Brain microvascular endothelial cell (primary cell): ENCODE results near the gene LETM1.

Experiments
- DNase-seq: peaks from one replicate; pipeline ENCODE4 v3.0.0-alpha.2; 2020
- H3K27ac ChIP-seq: fragments of 250-450 bp; sonication (Bioruptor Pico); 2 replicates; pipeline ENCODE4 v1.5.1; 2020; ENCODE audit warnings: mild to moderate bottlenecking, moderate library complexity
- H3K27me3 ChIP-seq: fragments of 250-450 bp; sonication (Bioruptor Pico); replicated peaks from 2 replicates; pipeline ENCODE4 v1.5.1; 2020; ENCODE audit warnings: mild to moderate bottlenecking
- H3K36me3 ChIP-seq: fragments of 250-450 bp; sonication (Bioruptor Pico); replicated peaks from 2 replicates; pipeline ENCODE4 v1.5.1; 2020; ENCODE audit warnings: mild to moderate bottlenecking
- H3K4me3 ChIP-seq: 2 replicates; pipeline ENCODE4 v1.5.1; 2011; ENCODE audit warnings: low read depth, mild to moderate bottlenecking, control low read depth, low read length, moderate library complexity
- in situ Hi-C: cut with HindIII; loops from 2 replicates; pipeline ENCODE4 v1.10.0; 2017; ENCODE audit warnings: low sequenced_read_pairs, low pct_ligation_motif_present
- TF ChIP-seq, protein P1 (sequence below): IDR thresholded peaks from 2 replicates; pipeline ENCODE4 v1.5.1; 2011; ENCODE audit warnings: low read depth, mild to moderate bottlenecking, moderate library complexity, low read length, control low read depth, inconsistent platforms; ENCODE audit errors: missing control alignments

LETM1 gene

DNA sequence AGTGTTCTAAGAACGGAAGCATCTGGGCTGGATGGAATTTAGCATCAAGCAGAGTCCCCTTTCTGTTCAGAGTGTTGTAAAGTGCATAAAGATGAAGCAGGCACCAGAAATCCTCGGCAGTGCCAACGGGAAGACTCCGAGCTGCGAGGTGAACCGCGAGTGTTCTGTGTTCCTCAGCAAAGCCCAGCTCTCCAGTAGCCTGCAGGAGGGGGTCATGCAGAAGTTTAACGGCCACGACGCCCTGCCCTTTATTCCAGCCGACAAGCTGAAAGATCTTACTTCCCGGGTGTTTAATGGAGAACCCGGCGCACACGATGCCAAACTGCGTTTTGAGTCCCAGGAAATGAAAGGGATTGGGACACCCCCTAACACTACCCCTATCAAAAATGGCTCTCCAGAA lies 44.7 kb upstream of the LETM1 start:
- Histone ChIP-seq H3K4me3 (no peak overlapping the region), H3K27ac (no peak overlapping the region), H3K36me3 (peaks cover 8% of the 10 kb centered on the region), H3K27me3 (no peaks in the 10 kb centered on the region)
- no peak for DNase-seq
- TF ChIP-seq, protein P1, sequence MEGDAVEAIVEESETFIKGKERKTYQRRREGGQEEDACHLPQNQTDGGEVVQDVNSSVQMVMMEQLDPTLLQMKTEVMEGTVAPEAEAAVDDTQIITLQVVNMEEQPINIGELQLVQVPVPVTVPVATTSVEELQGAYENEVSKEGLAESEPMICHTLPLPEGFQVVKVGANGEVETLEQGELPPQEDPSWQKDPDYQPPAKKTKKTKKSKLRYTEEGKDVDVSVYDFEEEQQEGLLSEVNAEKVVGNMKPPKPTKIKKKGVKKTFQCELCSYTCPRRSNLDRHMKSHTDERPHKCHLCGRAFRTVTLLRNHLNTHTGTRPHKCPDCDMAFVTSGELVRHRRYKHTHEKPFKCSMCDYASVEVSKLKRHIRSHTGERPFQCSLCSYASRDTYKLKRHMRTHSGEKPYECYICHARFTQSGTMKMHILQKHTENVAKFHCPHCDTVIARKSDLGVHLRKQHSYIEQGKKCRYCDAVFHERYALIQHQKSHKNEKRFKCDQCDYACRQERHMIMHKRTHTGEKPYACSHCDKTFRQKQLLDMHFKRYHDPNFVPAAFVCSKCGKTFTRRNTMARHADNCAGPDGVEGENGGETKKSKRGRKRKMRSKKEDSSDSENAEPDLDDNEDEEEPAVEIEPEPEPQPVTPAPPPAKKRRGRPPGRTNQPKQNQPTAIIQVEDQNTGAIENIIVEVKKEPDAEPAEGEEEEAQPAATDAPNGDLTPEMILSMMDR, result no peak
- in situ Hi-C loops, result no loop called here

DNA sequence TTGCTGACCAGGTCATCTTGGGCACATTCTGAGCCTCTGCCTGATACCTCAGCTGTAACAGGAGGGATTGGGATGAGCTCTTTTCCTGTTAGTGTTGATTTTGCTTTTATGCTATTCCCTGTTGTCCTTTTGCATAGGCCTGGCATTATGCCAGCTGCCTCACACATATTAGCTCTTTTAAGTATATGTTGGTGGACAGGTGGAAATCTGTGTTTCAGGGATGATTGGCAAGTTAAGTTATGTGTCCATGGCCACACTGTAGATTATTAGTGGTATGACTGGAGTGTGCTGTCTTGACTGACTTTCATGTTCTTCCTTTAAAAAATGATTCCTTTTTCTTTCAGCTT lies 44.1 kb upstream of the LETM1 start:
- in situ Hi-C loops, result no loop called here
- no peaks in the 10 kb centered on the region for H3K27me3 ChIP-seq
- DNase-seq, result no peak
- peaks cover 8% of the 10 kb centered on the region for H3K36me3 ChIP-seq
- no peak overlapping the region for H3K4me3 ChIP-seq
- TF ChIP-seq, protein P1, result no peak
- H3K27ac ChIP-seq, result no peak overlapping the region

DNA sequence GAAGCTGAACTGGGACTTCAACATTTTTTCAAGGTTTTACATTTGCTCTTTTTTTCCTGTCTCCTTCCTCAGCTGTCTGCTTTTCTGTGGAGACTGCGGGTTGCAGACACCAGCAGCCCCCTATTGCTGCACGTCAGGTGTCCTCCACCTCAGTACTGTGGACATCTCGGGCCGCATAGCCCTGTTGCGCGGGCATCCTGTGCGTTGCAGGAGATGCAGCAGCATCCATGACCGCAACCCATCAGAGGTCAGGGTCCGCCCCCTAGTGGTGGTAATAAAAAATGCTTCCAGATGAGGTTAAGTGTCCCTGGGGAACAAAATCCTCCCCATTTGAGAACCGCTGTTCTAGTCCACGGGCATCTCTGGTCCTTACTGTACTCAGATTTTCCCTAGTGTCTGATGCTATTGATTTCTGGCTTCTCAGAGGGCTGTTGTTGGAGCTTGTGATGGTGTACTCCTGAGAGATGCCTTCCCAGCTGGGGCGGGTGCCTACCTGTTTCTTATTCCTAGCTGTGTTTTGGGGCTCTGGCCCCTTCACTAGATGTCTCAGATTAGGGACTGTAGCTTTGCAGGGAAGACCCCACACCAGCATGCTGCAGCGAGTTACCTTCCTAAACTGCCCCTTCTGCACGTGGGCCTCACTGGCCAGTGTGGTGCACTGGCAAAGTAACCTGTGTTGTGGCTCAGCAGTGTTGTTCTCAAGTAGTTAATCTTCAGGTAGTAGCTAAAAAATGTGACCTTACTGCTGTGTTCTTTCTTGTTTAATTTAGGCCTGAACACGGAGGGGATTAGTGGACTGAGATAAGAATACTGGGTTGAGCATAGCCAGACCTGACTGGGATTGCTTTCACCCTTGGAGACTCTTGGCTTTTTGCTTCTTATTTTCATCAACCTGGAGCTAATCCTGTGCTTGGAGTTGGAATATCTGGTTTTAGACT lies 43.5 kb upstream of the LETM1 start:
- peak; percentile 71 for DNase-seq
- H3K4me3 ChIP-seq, result no peak overlapping the region
- H3K27me3 ChIP-seq, result no peaks in the 10 kb centered on the region
- in situ Hi-C loops, result no loop called here
- TF ChIP-seq, protein P1, result peak; percentile 85
- H3K27ac ChIP-seq, result no peak overlapping the region
- H3K36me3 ChIP-seq, result peaks cover 5% of the 10 kb centered on the region

DNA sequence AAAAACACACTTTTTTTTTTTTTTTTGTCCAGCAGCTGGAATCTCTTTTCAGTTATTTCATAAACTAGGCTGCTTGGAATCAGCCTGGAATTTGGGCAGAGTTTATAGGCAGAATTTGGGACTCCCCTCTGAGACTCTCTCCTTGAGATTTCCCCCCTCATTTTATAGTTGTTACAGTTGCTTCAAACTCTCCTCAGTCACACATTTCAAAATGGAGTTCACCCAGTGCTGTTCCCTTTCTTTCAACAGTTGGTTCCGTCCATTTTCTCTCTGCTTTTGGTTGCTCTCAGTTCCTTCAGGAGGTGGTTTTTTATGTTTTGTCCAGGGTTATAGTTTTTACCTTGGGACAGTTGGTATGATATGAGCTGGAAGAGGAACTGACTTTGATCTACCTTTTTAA lies 42.7 kb upstream of the LETM1 start:
- no peak overlapping the region for H3K27ac ChIP-seq
- no peaks in the 10 kb centered on the region for H3K27me3 ChIP-seq
- TF ChIP-seq, protein P1, result no peak
- in situ Hi-C loops, result no loop called here
- no peak overlapping the region for H3K4me3 ChIP-seq
- no peak for DNase-seq
- peaks cover 5% of the 10 kb centered on the region for H3K36me3 ChIP-seq

DNA sequence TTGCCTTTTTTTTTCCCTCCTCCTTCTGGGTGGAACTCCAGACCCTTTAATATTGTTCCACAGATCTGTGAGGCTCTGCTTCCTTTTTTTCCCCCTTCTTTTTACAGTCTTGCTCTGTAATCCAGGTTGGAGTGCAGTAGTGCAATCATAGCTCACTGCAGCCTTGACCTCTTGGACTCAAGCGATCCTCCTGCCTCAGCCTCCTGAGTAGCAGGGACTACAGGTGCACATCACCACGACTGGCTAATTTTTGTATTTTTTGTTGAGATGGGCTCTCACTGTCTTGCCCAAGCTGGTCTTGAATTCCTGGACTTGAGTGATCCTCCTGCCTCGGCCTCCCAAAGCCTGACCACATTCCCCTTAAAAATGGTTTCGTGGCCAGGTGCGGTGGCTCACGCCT lies 42.1 kb upstream of the LETM1 start:
- Histone ChIP-seq H3K27ac (no peak overlapping the region), H3K27me3 (no peaks in the 10 kb centered on the region), H3K4me3 (no peak overlapping the region), H3K36me3 (peaks cover 5% of the 10 kb centered on the region)
- in situ Hi-C loops, result no loop called here
- no peak for DNase-seq
- TF ChIP-seq, protein P1, result no peak

DNA sequence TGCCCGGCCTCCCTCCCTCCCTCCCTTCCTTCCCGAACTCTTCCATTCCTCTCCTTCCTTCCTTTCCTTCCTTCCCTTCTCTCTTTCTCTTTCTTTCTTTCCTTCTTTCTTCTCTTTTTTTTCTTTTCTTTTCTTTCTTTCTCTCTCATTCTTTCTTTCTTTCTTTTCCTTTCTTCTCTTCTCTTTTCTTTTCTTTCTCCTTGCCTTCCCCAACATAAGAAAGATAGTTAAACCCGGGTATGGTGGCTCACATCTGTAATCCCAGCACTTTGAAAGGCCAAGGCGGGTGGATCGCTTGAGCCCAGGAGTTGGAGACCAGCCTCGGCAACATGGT lies 40.7 kb upstream of the LETM1 start:
- Histone ChIP-seq H3K36me3 (peaks cover 4% of the 10 kb centered on the region), H3K4me3 (no peak overlapping the region), H3K27me3 (no peaks in the 10 kb centered on the region), H3K27ac (no peak overlapping the region)
- DNase-seq, result no peak
- TF ChIP-seq, protein P1, result no peak
- in situ Hi-C loops, result no loop called here
